ENCODE results near the gene ANGPT4. TPM values are rescaled to one million over a fixed set of nuclear protein-coding genes. Genes with fewer than 3 reads are reported as not detected.
A peak's percentile ranks its signal among the peaks of the same experiment; 100 is the strongest.

The ANGPT4 gene
- total RNA-seq, 2 donors from 2014 or later = not detected

GRCh38 chr20:823574-823902, 92.6 kb downstream of the ANGPT4 start:
- ATAC-seq (no peak), DNase-seq (ENCODE audit: low spot score) (no peak)
- no peak overlapping the region for H3K4me3 Mint-ChIP-seq
- peaks cover 0 to 4% of the 10 kb centered on the region in 2 donors for H3K27me3 Mint-ChIP-seq
- H3K36me3 Mint-ChIP-seq = no peaks in the 10 kb centered on the region
- no peak overlapping the region for H3K27ac Mint-ChIP-seq
- H3K9me3 Mint-ChIP-seq = no peaks in the 10 kb centered on the region
- peaks cover 7 to 8% of the 10 kb centered on the region in 2 donors for H3K4me1 Mint-ChIP-seq (ENCODE audit: low read depth in 2 of 2)

- peak overlapping the region in 1 of 2 donors; percentile 68 for H3K27ac Mint-ChIP-seq
- no peaks in the 10 kb centered on the region for H3K36me3 Mint-ChIP-seq
- H3K9me3 Mint-ChIP-seq = no peaks in the 10 kb centered on the region
- H3K27me3 Mint-ChIP-seq = peaks cover 0 to 4% of the 10 kb centered on the region in 2 donors
- H3K4me1 Mint-ChIP-seq (ENCODE audit: low read depth in 2 of 2) = peaks cover 7 to 8% of the 10 kb centered on the region in 2 donors
- DNase-seq (ENCODE audit: low spot score) = no peak
- no peak overlapping the region for H3K4me3 Mint-ChIP-seq
- peak in 1 of 2 donors; percentile 17 for ATAC-seq
Measured at GRCh38 chr20:822651-823573, 93.2 kb downstream of the ANGPT4 start.

- no peak overlapping the region for H3K27ac Mint-ChIP-seq
- no peak for DNase-seq (ENCODE audit: low spot score)
- H3K36me3 Mint-ChIP-seq = no peaks in the 10 kb centered on the region
Measured at GRCh38 chr20:821731-822065, 94.4 kb downstream of the ANGPT4 start.

GRCh38 chr20:821046-821730, 94.9 kb downstream of the ANGPT4 start:
- H3K36me3 Mint-ChIP-seq = no peaks in the 10 kb centered on the region
- H3K9me3 Mint-ChIP-seq = no peaks in the 10 kb centered on the region
- H3K27ac Mint-ChIP-seq = no peak overlapping the region
- H3K4me1 Mint-ChIP-seq (ENCODE audit: low read depth in 2 of 2) = peaks cover 8% of the 10 kb centered on the region in 2 donors
- ATAC-seq = no peak
- no peak for DNase-seq (ENCODE audit: low spot score)
- H3K27me3 Mint-ChIP-seq = peaks cover 2 to 4% of the 10 kb centered on the region in 2 donors
- H3K4me3 Mint-ChIP-seq = no peak overlapping the region

More at GRCh38 chr20:821731-822065, 94.4 kb downstream of the ANGPT4 start:
- Mint-ChIP-seq H3K9me3 (no peaks in the 10 kb centered on the region), H3K4me1 (ENCODE audit: low read depth in 2 of 2) (peaks cover 7 to 8% of the 10 kb centered on the region in 2 donors), H3K4me3 (no peak overlapping the region), H3K27me3 (peaks cover 0 to 4% of the 10 kb centered on the region in 2 donors)
- no peak for ATAC-seq

- H3K4me1 Mint-ChIP-seq (ENCODE audit: low read depth in 2 of 2) = peaks cover 7 to 11% of the 10 kb centered on the region in 2 donors
- no peak overlapping the region for H3K4me3 Mint-ChIP-seq
- DNase-seq (ENCODE audit: low spot score) = no peak
- ATAC-seq = no peak
- H3K27me3 Mint-ChIP-seq = peaks cover 5 to 6% of the 10 kb centered on the region in 2 donors
- H3K9me3 Mint-ChIP-seq = no peaks in the 10 kb centered on the region
- peak overlapping the region; percentile 7 to 63 for H3K27ac Mint-ChIP-seq
- no peaks in the 10 kb centered on the region for H3K36me3 Mint-ChIP-seq
Measured at GRCh38 chr20:820323-820953, 95.7 kb downstream of the ANGPT4 start.

Other genes with a start within 250 kb of the ANGPT4 start
- gene SCRT2, start 240.5 kb downstream of the ANGPT4 start, total RNA-seq = not detected
- not detected for gene SLC52A3, start 147.8 kb downstream of the ANGPT4 start, total RNA-seq
- 10 to 100 TPM; 29.6 to 58.2 TPM for gene FAM110A, start 82.6 kb downstream of the ANGPT4 start, total RNA-seq
- gene RSPO4, start 86.0 kb upstream of the ANGPT4 start, total RNA-seq = under 1 TPM in 1 of 2 donors, not detected in 1; 0.19 TPM
- gene PSMF1, start 202.3 kb upstream of the ANGPT4 start, total RNA-seq = 100 to 1,000 TPM; 145 to 161 TPM